Amniotic epithelial cell (primary cell): ENCODE measurements around the gene U2AF2.
"Not testable (repeated sequence)": the region's sequence is repeated elsewhere in the genome, so short reads cannot be mapped to it uniquely, and the experiment has no call there.

Experiments used
- DNase-seq: peaks from one replicate; pipeline ENCODE4 v3.0.0-alpha.2; 2010; ENCODE audit warnings: low read depth

The U2AF2 gene

DNA sequence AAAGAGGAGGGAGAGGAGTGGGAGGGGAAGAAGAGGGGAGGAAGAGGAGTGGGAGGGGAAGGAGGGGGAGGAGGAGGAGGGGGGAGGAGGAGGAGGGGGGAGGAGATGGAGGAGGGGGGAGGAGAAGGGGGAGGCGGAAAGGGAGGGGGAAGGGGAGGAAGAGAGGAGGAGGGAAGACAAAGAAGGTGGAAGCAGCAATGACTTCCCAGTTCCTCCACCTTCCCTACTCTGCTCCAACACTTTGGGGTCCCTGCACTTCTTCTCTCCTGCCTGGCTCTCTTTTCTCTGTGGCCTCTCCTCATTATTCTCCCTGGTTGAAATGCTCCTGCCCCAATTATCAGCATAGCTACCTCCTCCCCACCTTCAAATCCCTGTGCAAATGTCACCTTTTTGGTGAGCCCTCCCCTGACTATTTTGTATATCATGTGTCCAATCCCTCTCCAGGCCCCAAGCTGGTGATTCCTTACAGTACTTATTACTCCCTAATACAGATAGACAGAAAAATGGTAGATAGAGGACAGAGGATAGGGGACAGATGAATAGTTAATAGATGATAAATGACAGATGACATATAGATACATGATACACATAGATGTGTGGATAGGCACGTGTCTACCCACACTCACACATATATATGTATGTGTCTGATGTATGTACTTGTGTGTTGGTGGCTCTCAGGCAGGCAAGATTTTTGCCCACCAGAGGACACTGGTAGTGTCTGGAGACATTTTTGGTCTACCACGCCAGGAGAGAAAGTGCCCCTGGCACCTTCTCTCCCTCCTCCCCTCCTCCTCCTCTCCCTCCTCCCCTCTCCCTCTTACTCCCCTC is 58.2 kb downstream of the U2AF2 start:
- no peak for DNase-seq

GRCh38 chr19:55716531-55716930 is 61.7 kb downstream of the U2AF2 start:
- DNase-seq = no peak

- DNase-seq = no peak
Observed at GRCh38 chr19:55717251-55717650, 62.4 kb downstream of the U2AF2 start.

DNA sequence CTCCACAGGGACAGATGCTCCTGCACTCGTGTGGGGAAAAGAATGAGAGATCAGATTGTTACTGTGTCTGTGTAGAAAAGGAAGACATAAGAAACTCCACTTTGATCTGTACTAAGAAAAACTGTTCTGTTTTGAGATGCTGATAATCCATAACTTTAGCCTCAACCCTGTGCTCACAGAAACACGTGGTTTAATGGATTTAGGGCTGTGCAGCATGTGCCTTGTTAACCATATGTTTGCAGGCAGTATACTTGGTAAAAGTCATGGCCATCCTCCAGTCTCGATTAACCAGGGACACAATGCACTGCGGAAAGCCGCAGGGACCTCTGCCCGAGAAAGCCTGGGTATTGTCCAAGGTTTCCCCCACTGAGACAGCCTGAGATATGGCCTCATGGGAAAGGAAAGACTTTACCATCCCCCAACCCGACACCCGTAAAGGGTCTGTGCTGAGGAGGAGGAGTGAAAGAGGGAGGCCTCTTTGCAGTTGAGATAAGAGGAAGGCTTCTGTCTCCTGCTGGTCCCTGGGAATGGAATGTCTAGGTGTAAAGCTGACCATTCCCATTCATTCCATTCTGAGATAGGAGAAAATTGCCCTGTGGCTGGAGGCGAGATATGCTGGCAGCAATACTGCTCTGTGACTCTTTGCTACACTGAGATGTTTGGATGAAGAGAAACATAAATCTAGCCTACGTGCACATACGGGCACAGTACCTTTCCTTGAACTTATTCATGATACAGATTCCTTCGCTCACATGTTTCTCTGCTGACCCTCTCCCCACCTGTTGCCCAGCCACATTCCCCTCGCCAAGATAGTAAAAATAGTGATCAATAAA is 63.3 kb downstream of the U2AF2 start:
- not testable (repeated sequence) for DNase-seq

- DNase-seq = no peak
Observed at GRCh38 chr19:55720214-55720746, 65.4 kb downstream of the U2AF2 start.

DNA sequence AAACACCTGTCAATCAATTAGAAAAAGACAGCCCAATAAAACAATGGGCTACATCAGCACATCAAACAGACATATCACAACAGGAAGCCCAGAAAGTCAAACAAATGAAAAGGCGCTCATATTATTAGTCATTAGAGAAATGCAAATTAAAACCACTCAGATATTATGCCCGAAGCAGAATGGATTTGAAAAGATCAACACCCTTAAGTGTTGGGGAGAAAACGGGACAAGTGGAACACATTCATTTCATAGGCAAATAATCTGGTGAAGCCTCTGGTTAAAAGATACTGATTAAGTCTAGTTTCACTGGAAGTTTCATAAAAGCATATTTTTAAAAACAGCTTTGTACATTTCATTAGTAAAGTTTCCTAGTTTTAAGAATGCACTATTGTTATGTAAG is 66.0 kb downstream of the U2AF2 start:
- no peak for DNase-seq

DNA sequence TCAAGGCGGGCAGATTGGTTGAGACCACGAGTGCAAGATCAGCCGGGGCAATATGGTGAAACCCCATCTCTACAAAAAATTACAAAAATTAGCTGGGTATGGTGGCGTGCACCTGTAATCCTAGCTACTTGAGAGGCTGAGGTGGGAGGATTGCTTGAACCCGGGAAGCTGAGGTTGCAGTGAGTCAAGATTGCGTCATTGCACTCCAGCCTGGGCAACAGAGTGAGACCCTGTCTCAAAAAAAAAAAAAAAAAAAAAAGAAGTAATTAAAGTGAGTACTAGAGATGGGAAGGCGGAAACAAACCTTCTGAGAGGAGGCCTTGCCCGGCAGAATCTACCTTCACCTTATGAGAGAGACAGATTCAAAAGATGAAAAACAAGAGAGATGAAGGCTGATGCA is 68.7 kb downstream of the U2AF2 start:
- no peak for DNase-seq
